Measurements from ENCODE around the gene MED13L.

GRCh38 chr12:116141110-116141832 is 136.2 kb downstream of the MED13L start:
- TF ChIP-seq CTCF (IDR thresholded peaks at IDR 0.05) (peak; percentile 17 to 38 (median 26)), POLR2A (IDR thresholded peaks at IDR 0.05) (no peak)
